ENCODE data around the gene TMEM269.

TMEM269 gene

GRCh38 chr1:42834803-42835202 is 50.0 kb downstream of the TMEM269 start:
- no peak for TF ChIP-seq ZNF274 (IDR thresholded peaks at IDR 0.05; ENCODE audit: low read depth, low read length)
- H3K4me3 ChIP-seq (ENCODE audit: low read length), result no peak overlapping the region

GRCh38 chr1:42835422-42835821 is 50.6 kb downstream of the TMEM269 start:
- no peak for TF ChIP-seq ZNF274 (IDR thresholded peaks at IDR 0.05; ENCODE audit: low read depth, low read length)
- no peak overlapping the region for H3K4me3 ChIP-seq (ENCODE audit: low read length)

- no peak for TF ChIP-seq ZNF274 (IDR thresholded peaks at IDR 0.05; ENCODE audit: low read depth, low read length)
- no peak overlapping the region for H3K4me3 ChIP-seq (ENCODE audit: low read length)
Measured at GRCh38 chr1:42837709-42838108, 52.9 kb downstream of the TMEM269 start.

- no peak overlapping the region for H3K4me3 ChIP-seq (ENCODE audit: low read length)
- no peak for TF ChIP-seq ZNF274 (IDR thresholded peaks at IDR 0.05; ENCODE audit: low read depth, low read length)
Measured at GRCh38 chr1:42838482-42839190, 53.8 kb downstream of the TMEM269 start.

- TF ChIP-seq ZNF274 (IDR thresholded peaks at IDR 0.05; ENCODE audit: low read depth, low read length), result no peak
Measured at GRCh38 chr1:42841010-42841409, 56.2 kb downstream of the TMEM269 start.

GRCh38 chr1:42841440-42842147 is 56.8 kb downstream of the TMEM269 start:
- H3K4me3 ChIP-seq (ENCODE audit: low read length), result no peak overlapping the region
- TF ChIP-seq ZNF274 (IDR thresholded peaks at IDR 0.05; ENCODE audit: low read depth, low read length), result no peak

More at GRCh38 chr1:42841010-42841409, 56.2 kb downstream of the TMEM269 start:
- H3K4me3 ChIP-seq (ENCODE audit: low read length), result no peak overlapping the region

- TF ChIP-seq ZNF274 (IDR thresholded peaks at IDR 0.05; ENCODE audit: low read depth, low read length), result no peak
- H3K4me3 ChIP-seq (ENCODE audit: low read length), result no peak overlapping the region
Measured at GRCh38 chr1:42844592-42845140, 59.9 kb downstream of the TMEM269 start.

- no peak for TF ChIP-seq ZNF274 (IDR thresholded peaks at IDR 0.05; ENCODE audit: low read depth, low read length)
- H3K4me3 ChIP-seq (ENCODE audit: low read length), result no peak overlapping the region; the same call in 1 of the 2 replicates
Measured at GRCh38 chr1:42845193-42845592, 60.4 kb downstream of the TMEM269 start.

GRCh38 chr1:42845866-42846256 is 61.1 kb downstream of the TMEM269 start:
- peak overlapping the region; percentile 97 for H3K4me3 ChIP-seq (ENCODE audit: low read length)
- no peak for TF ChIP-seq ZNF274 (IDR thresholded peaks at IDR 0.05; ENCODE audit: low read depth, low read length)

GRCh38 chr1:42846257-42847110 is 61.7 kb downstream of the TMEM269 start, which contains the start of gene ZNF691:
ZNF691 (plus strand) TSS chr1:42846613; CDS start chr1:42849659, 3,046 bp downstream.
- H3K4me3 ChIP-seq (ENCODE audit: low read length), result peak within 1 kb of the TSS; percentile 97
- TF ChIP-seq ZNF274 (IDR thresholded peaks at IDR 0.05; ENCODE audit: low read depth, low read length), result no peak

- no peak for TF ChIP-seq ZNF274 (IDR thresholded peaks at IDR 0.05; ENCODE audit: low read depth, low read length)
- H3K4me3 ChIP-seq (ENCODE audit: low read length), result peak overlapping the region; percentile 78
Measured at GRCh38 chr1:42847111-42847595, 62.4 kb downstream of the TMEM269 start.

GRCh38 chr1:42847721-42848460 is 63.1 kb downstream of the TMEM269 start:
- peak overlapping the region; percentile 78 for H3K4me3 ChIP-seq (ENCODE audit: low read length)
- no peak for TF ChIP-seq ZNF274 (IDR thresholded peaks at IDR 0.05; ENCODE audit: low read depth, low read length)

GRCh38 chr1:42848823-42849537 is 64.2 kb downstream of the TMEM269 start:
- H3K4me3 ChIP-seq (ENCODE audit: low read length), result no peak overlapping the region
- TF ChIP-seq ZNF274 (IDR thresholded peaks at IDR 0.05; ENCODE audit: low read depth, low read length), result no peak

Data from GM08714 (cell line).